SK-N-SH (cell line): ENCODE measurements around the gene WNK2.

Experiments used
- FOXM1 ChIP-seq: IDR thresholded peaks from 2 replicates; pipeline ENCODE4 v1.4.0; 2012; ENCODE audit warnings: low read depth, mild to moderate bottlenecking
- PBX3 ChIP-seq: IDR thresholded peaks from 2 replicates; pipeline ENCODE4; 2012

DNA sequence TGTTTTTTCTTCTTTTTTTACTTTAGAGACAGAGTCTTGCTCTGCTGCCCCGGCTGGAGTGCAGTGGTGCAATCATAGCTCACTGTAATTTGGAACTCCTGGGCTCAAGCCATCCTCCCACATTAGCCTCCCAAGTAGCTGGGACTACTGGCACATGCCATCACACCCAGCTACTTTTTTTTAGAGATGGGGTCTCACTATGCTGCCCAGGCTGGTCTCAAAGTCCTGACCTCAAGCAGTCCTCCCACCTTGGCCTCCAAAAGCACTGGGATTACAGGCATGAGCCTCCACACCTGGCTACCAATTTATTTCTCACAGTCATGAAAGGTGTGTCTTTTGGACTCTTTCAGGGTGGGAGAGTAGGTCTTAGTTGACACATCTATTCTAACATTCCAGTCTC, 184.5 kb downstream of the WNK2 start:
- TF ChIP-seq FOXM1 (no peak), PBX3 (no peak)
